ENCODE data around the gene BCORL1. TPM values are rescaled to one million over a fixed set of nuclear protein-coding genes. Genes with fewer than 3 reads are reported as not detected.

Gene BCORL1
- total RNA-seq, 1 donor from 2014 or later: 22.3 TPM

DNA sequence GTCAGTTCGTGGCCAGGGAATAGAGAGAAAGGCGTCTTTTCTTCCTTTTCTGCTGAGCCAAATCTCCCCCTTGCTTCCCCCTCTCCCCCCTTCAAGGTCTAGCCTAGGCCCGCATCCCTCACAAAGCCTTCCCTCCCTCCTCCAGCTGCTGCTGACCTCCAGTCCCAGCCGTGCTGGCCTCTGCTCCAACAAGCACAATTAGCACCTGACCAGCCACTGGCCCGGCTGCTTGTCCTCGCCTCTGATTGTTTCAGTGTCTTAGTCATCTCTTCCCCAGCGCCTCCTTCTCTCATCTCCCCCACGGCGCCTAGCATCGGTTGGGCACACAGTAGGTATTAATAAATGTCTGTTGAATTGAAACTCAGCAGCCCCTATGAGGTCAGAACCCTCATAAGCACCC lies 123.6 kb downstream of the BCORL1 start:
- no peaks in the 10 kb centered on the region for H3K36me3 Mint-ChIP-seq (ENCODE audit: low read depth, unreplicated experiment)
- no peaks in the 10 kb centered on the region for H3K27me3 Mint-ChIP-seq (ENCODE audit: low read depth, unreplicated experiment)
- Histone ChIP-seq H3K4me3 (ENCODE audit: insufficient read depth, low read depth, low read length) (no peak overlapping the region), H4K20me1 (ENCODE audit: insufficient read depth, low read length) (peaks cover 63% of the 10 kb centered on the region), H3K9me3 (ENCODE audit: insufficient read depth, low read depth, low read length) (no peaks in the 10 kb centered on the region), H2AFZ (ENCODE audit: low read depth, low read length) (no peak overlapping the region), H3K79me2 (ENCODE audit: insufficient read depth, low read length) (peaks cover 84% of the 10 kb centered on the region), H3K36me3 (ENCODE audit: insufficient read depth, low read length) (no peaks in the 10 kb centered on the region), H3K27me3 (ENCODE audit: insufficient read depth, low read length) (no peaks in the 10 kb centered on the region), H3K27ac (ENCODE audit: low read depth, low read length) (no peak overlapping the region), H3K9ac (ENCODE audit: low read length) (no peak overlapping the region), H3K4me2 (ENCODE audit: low read length) (peak overlapping the region; percentile 39), H3K4me1 (ENCODE audit: insufficient read depth, low read length) (peaks cover 16% of the 10 kb centered on the region)
- no peak for FAIRE-seq
- H3K9me3 Mint-ChIP-seq (ENCODE audit: unreplicated experiment): no peaks in the 10 kb centered on the region
- H3K4me3 Mint-ChIP-seq (ENCODE audit: unreplicated experiment): no peak overlapping the region
- TF ChIP-seq EZH2 (IDR thresholded peaks at IDR 0.05; ENCODE audit: insufficient read depth, low read length): no peak
- no peak for TF ChIP-seq CTCF (IDR thresholded peaks at IDR 0.05; ENCODE audit: insufficient read depth, low read depth, low read length)
- peak overlapping the region; percentile 47 for H3K27ac Mint-ChIP-seq (ENCODE audit: unreplicated experiment)
- peaks cover 8% of the 10 kb centered on the region for H3K4me1 Mint-ChIP-seq (ENCODE audit: low read depth, unreplicated experiment)
- DNase-seq (ENCODE audit: low read depth): no peak

Other genes starting within 250 kb of the BCORL1 start
- gene XPNPEP2, start 243.7 kb upstream of the BCORL1 start, total RNA-seq: not detected in 2 replicates
- not detected in 2 replicates for gene SASH3, start 202.7 kb upstream of the BCORL1 start, total RNA-seq
- gene ZDHHC9, start 138.7 kb upstream of the BCORL1 start, total RNA-seq: 64.0 and 66.7 TPM in 2 replicates
- 22.2 and 23.4 TPM in 2 replicates for gene UTP14A, start 76.5 kb upstream of the BCORL1 start, total RNA-seq
- 30.5 and 31.2 TPM in 2 replicates for gene ELF4, start 127.9 kb downstream of the BCORL1 start, total RNA-seq
- gene AIFM1, start 183.2 kb downstream of the BCORL1 start, total RNA-seq: 38.1 and 39.6 TPM in 2 replicates
- gene RAB33A, start 189.3 kb downstream of the BCORL1 start, total RNA-seq: 1.7 and 1.9 TPM in 2 replicates

Measured in astrocyte (in vitro differentiated cells and primary cell).